OCI-LY3 (cell line): ENCODE measurements around the gene AATK.

ENCODE experiments used
- H2AFZ ChIP-seq: fragments of 200-600, 300-600 bp; shearing (Covaris generic); 2 replicates; pipeline ENCODE4 v1.6.0; 2014; ENCODE audit warnings: antibody characterized with exemption, low read depth, low read length
- H3K27ac ChIP-seq: fragments of 200-600, 300-600 bp; sonication (generic); 2 replicates; pipeline ENCODE4 v1.5.1; 2014; ENCODE audit warnings: mild to moderate bottlenecking, low read length, moderate library complexity, mixed read lengths
- H3K27me3 ChIP-seq: fragments of 200-600, 300-600 bp; sonication (generic); 2 replicates; pipeline ENCODE4 v1.6.1; 2014; ENCODE audit warnings: low read depth, low read length, mixed read lengths
- H3K36me3 ChIP-seq: fragments of 200-600, 300-600 bp; sonication (generic); replicated peaks from 2 replicates; pipeline ENCODE3; 2014; ENCODE audit warnings: low read depth, low read length, mixed read lengths
- H3K4me1 ChIP-seq: fragments of 300-600, 200-600 bp; sonication (generic); 2 replicates; pipeline ENCODE4 v1.6.1; 2014; ENCODE audit warnings: low read length, mixed read lengths
- H3K4me2 ChIP-seq: fragments of 200-600, 300-600 bp; sonication (generic); 2 replicates; pipeline ENCODE4 v1.6.1; 2014; ENCODE audit warnings: low read length, mixed read lengths
- H3K4me3 ChIP-seq: fragments of 300-600, 200-600 bp; sonication (generic); 2 replicates; pipeline ENCODE4 v1.5.1; 2014; ENCODE audit warnings: antibody characterized with exemption, mild to moderate bottlenecking, low read length, moderate library complexity
- H3K79me2 ChIP-seq: fragments of 300-600, 200-600 bp; shearing (Covaris generic); 2 replicates; pipeline ENCODE4 v1.6.1; 2014; ENCODE audit warnings: mild to moderate bottlenecking, low read length, mixed read lengths
- H3K9ac ChIP-seq: fragments of 300-600, 200-600 bp; shearing (Covaris generic); 2 replicates; pipeline ENCODE4 v1.6.0; 2014; ENCODE audit warnings: mild to moderate bottlenecking, low read length, moderate library complexity
- H3K9me3 ChIP-seq: fragments of 200-600, 300-600 bp; shearing (Covaris generic); 2 replicates; pipeline ENCODE4 v1.6.1; 2014; ENCODE audit warnings: low read length, mixed read lengths; ENCODE audit not compliant: insufficient read depth
- H4K20me1 ChIP-seq: fragments of 200-600, 300-600 bp; sonication (generic); 2 replicates; pipeline ENCODE4 v1.6.1; 2016; ENCODE audit warnings: low read length, mixed read lengths; ENCODE audit not compliant: insufficient read depth
- EZH2phosphoT487 ChIP-seq: fragments of 200-600 bp; shearing (Covaris generic); IDR thresholded peaks from 2 replicates; pipeline ENCODE4 v1.6.1; 2018; ENCODE audit warnings: antibody characterized with exemption, mixed run types, low read depth
- TF ChIP-seq, protein P1 (sequence below): fragments of 200-600, 300-600 bp; sonication (generic); IDR thresholded peaks from 2 replicates; pipeline ENCODE4 v1.5.1; 2014; ENCODE audit warnings: antibody characterized with exemption, low read length, low read depth

The AATK gene

GRCh38 chr17:81086789-81087551 is 79.1 kb downstream of the AATK start:
- TF ChIP-seq, protein P1, sequence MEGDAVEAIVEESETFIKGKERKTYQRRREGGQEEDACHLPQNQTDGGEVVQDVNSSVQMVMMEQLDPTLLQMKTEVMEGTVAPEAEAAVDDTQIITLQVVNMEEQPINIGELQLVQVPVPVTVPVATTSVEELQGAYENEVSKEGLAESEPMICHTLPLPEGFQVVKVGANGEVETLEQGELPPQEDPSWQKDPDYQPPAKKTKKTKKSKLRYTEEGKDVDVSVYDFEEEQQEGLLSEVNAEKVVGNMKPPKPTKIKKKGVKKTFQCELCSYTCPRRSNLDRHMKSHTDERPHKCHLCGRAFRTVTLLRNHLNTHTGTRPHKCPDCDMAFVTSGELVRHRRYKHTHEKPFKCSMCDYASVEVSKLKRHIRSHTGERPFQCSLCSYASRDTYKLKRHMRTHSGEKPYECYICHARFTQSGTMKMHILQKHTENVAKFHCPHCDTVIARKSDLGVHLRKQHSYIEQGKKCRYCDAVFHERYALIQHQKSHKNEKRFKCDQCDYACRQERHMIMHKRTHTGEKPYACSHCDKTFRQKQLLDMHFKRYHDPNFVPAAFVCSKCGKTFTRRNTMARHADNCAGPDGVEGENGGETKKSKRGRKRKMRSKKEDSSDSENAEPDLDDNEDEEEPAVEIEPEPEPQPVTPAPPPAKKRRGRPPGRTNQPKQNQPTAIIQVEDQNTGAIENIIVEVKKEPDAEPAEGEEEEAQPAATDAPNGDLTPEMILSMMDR = no peak
- TF ChIP-seq EZH2phosphoT487 = no peak
- Histone ChIP-seq H3K4me1 (no peaks in the 10 kb centered on the region), H3K27me3 (peaks cover 5% of the 10 kb centered on the region; the same call in 1 of the 2 replicates), H2AFZ (no peak overlapping the region), H3K4me3 (no peak overlapping the region), H3K4me2 (no peak overlapping the region), H3K27ac (no peak overlapping the region), H3K79me2 (no peaks in the 10 kb centered on the region), H4K20me1 (no peaks in the 10 kb centered on the region), H3K9me3 (no peaks in the 10 kb centered on the region), H3K36me3 (no peaks in the 10 kb centered on the region), H3K9ac (no peak overlapping the region)

DNA sequence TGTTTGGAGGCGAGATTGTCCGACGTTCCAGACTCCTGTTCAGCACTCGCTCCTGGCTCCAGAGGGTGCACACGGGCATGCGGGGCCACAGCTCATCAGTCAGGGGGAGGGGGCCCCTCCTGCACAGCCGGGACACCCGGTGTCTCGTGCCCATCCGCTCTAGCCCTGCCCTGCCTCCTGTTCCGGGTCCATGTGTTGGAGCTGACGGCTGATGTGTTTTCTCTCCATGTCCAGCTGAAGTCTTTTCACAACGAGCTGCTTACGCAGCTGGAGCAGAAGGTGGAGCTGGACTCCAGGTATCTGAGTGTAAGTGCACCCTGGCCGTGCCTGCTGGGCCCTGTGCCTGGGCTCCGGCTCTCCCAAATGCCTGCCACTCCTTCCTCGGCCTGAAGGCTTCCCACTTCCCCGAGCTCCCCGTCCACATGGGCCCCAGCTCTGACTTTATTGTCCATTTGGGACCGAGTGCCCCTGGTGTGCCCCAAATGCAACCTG is 80.6 kb downstream of the AATK start:
- H3K9ac ChIP-seq = no peak overlapping the region
- TF ChIP-seq, protein P1 = no peak
- TF ChIP-seq EZH2phosphoT487 = no peak
- no peaks in the 10 kb centered on the region for H3K79me2 ChIP-seq
- H3K36me3 ChIP-seq = no peaks in the 10 kb centered on the region
- no peak overlapping the region for H3K4me2 ChIP-seq
- no peak overlapping the region for H3K4me3 ChIP-seq
- H3K27ac ChIP-seq = no peak overlapping the region
- no peak overlapping the region for H2AFZ ChIP-seq
- H3K4me1 ChIP-seq = no peaks in the 10 kb centered on the region
- H4K20me1 ChIP-seq = no peaks in the 10 kb centered on the region
- H3K27me3 ChIP-seq = peaks cover 5% of the 10 kb centered on the region; the same call in 1 of the 2 replicates
- no peaks in the 10 kb centered on the region for H3K9me3 ChIP-seq

GRCh38 chr17:81084680-81085419 is 81.2 kb downstream of the AATK start:
- TF ChIP-seq EZH2phosphoT487 = no peak
- TF ChIP-seq, protein P1 = no peak
- H3K9ac ChIP-seq = no peak overlapping the region
- H3K27ac ChIP-seq = no peak overlapping the region
- peaks cover 10% of the 10 kb centered on the region; the same call in 1 of the 2 replicates for H3K27me3 ChIP-seq
- no peak overlapping the region for H2AFZ ChIP-seq
- H3K4me1 ChIP-seq = no peaks in the 10 kb centered on the region
- H4K20me1 ChIP-seq = no peaks in the 10 kb centered on the region
- no peaks in the 10 kb centered on the region for H3K9me3 ChIP-seq
- H3K4me2 ChIP-seq = no peak overlapping the region
- H3K79me2 ChIP-seq = no peaks in the 10 kb centered on the region
- no peak overlapping the region for H3K4me3 ChIP-seq
- no peaks in the 10 kb centered on the region for H3K36me3 ChIP-seq

GRCh38 chr17:81083125-81083765 is 82.8 kb downstream of the AATK start:
- Histone ChIP-seq H3K36me3 (no peaks in the 10 kb centered on the region), H3K4me1 (no peaks in the 10 kb centered on the region), H3K4me3 (no peak overlapping the region), H2AFZ (no peak overlapping the region), H3K9me3 (no peaks in the 10 kb centered on the region), H3K27ac (no peak overlapping the region), H3K9ac (no peak overlapping the region), H3K4me2 (no peak overlapping the region), H4K20me1 (no peaks in the 10 kb centered on the region), H3K79me2 (no peaks in the 10 kb centered on the region), H3K27me3 (peaks cover 14% of the 10 kb centered on the region)
- TF ChIP-seq, protein P1 = no peak
- TF ChIP-seq EZH2phosphoT487 = no peak
